ENCODE measurements around the gene ATP13A3. TPM values are rescaled to one million over a fixed set of nuclear protein-coding genes. Genes with fewer than 3 reads are reported as not detected.
"Not testable (repeated sequence)": the region's sequence is repeated elsewhere in the genome, so short reads cannot be mapped to it uniquely, and the experiment has no call there.

Gene ATP13A3
- total and polyA plus RNA-seq, 2 experiments from 2014 or later, result 20.0 to 202 TPM

DNA sequence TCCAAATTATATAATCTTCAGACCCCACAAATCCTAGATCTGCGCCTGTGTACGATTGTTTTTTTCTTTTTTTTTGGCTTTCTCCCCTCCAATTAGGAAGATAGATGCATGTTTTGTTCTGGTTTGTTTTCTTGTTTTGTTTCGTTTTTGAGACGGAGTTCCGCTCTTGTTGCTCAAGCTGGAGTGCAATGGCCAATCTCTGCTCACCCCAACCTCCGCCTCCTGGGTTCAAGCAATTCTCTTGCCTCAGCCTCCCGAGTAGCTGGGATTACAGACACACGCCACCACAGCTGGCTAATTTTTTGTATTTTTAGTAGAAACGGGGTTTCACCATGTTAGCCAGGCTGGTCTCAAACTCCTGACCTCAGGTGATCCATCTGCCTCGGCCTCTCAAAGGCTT is 48.4 kb upstream of the ATP13A3 start:
- H3F3A ChIP-seq (replicated peaks; ENCODE audit: low read depth), result not testable (repeated sequence)

GRCh38 chr3:194534243-194534642 is 47.4 kb upstream of the ATP13A3 start:
- H3K9me3 Mint-ChIP-seq, result peaks cover 16% of the 10 kb centered on the region; the same call in 2 of the 3 replicates
- no peaks in the 10 kb centered on the region for H3K36me3 Mint-ChIP-seq (ENCODE audit: low read depth)
- Histone ChIP-seq H3K4me3 (no peak overlapping the region), H3K4me1 (ENCODE audit: insufficient read depth) (no peaks in the 10 kb centered on the region), H4K20me1 (replicated peaks; ENCODE audit: insufficient read depth) (no peaks in the 10 kb centered on the region), H3K9me2 (ENCODE audit: insufficient read depth) (no peaks in the 10 kb centered on the region), H3F3A (replicated peaks; ENCODE audit: low read depth) (no peaks in the 10 kb centered on the region), H3K27me3 (ENCODE audit: insufficient read depth) (no peaks in the 10 kb centered on the region), H2AFZ (no peak overlapping the region), H3K79me2 (replicated peaks; ENCODE audit: insufficient read depth) (no peaks in the 10 kb centered on the region), H3K27ac (ENCODE audit: low read depth) (no peak overlapping the region), H3K36me3 (ENCODE audit: insufficient read depth) (peaks cover 4% of the 10 kb centered on the region; the same call in 1 of the 2 replicates), H3K4me2 (no peak overlapping the region)
- H3K4me1 Mint-ChIP-seq, result no peaks in the 10 kb centered on the region
- peaks cover 3% of the 10 kb centered on the region for H3K27me3 Mint-ChIP-seq (ENCODE audit: insufficient read depth, low read depth, poor library complexity)
- H3K4me3 Mint-ChIP-seq, result no peak overlapping the region
- no peak overlapping the region for H3K27ac Mint-ChIP-seq
- ATAC-seq, result no peak
- DNase-seq (ENCODE audit: low spot score), result no peak
- TF ChIP-seq ZNF331 (CRISPR knock-in tag; IDR thresholded peaks at IDR 0.05; ENCODE audit: low read depth), result no peak
- TF ChIP-seq ZNF114 (CRISPR knock-in tag; IDR thresholded peaks at IDR 0.05), result no peak
- TF ChIP-seq, protein P1, sequence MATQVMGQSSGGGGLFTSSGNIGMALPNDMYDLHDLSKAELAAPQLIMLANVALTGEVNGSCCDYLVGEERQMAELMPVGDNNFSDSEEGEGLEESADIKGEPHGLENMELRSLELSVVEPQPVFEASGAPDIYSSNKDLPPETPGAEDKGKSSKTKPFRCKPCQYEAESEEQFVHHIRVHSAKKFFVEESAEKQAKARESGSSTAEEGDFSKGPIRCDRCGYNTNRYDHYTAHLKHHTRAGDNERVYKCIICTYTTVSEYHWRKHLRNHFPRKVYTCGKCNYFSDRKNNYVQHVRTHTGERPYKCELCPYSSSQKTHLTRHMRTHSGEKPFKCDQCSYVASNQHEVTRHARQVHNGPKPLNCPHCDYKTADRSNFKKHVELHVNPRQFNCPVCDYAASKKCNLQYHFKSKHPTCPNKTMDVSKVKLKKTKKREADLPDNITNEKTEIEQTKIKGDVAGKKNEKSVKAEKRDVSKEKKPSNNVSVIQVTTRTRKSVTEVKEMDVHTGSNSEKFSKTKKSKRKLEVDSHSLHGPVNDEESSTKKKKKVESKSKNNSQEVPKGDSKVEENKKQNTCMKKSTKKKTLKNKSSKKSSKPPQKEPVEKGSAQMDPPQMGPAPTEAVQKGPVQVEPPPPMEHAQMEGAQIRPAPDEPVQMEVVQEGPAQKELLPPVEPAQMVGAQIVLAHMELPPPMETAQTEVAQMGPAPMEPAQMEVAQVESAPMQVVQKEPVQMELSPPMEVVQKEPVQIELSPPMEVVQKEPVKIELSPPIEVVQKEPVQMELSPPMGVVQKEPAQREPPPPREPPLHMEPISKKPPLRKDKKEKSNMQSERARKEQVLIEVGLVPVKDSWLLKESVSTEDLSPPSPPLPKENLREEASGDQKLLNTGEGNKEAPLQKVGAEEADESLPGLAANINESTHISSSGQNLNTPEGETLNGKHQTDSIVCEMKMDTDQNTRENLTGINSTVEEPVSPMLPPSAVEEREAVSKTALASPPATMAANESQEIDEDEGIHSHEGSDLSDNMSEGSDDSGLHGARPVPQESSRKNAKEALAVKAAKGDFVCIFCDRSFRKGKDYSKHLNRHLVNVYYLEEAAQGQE (IDR thresholded peaks at IDR 0.05; ENCODE audit: unreplicated experiment), result no peak
- no peak for TF ChIP-seq EZH2phosphoT487 (IDR thresholded peaks at IDR 0.05; ENCODE audit: unreplicated experiment)
- no peak for TF ChIP-seq JUNB (IDR thresholded peaks at IDR 0.05; ENCODE audit: unreplicated experiment)
- no peak for TF ChIP-seq STAT1 (IDR thresholded peaks at IDR 0.05; ENCODE audit: unreplicated experiment)
- no peak for TF ChIP-seq POLR2AphosphoS5 (IDR thresholded peaks at IDR 0.05; ENCODE audit: low read depth)
- no peak for TF ChIP-seq ZNF462 (CRISPR knock-in tag; IDR thresholded peaks at IDR 0.05)
- TF ChIP-seq EZH2 (IDR thresholded peaks at IDR 0.05; ENCODE audit: low read depth, unreplicated experiment), result no peak
- TF ChIP-seq ETS1 (IDR thresholded peaks at IDR 0.05), result no peak

More for the DNA sequence above, 48.4 kb upstream of the ATP13A3 start:
- not testable (repeated sequence) for H3K27ac ChIP-seq (ENCODE audit: low read depth); ATAC-seq; H3K4me1 Mint-ChIP-seq; H2AFZ ChIP-seq; H3K4me3 Mint-ChIP-seq; H3K27me3 Mint-ChIP-seq (ENCODE audit: insufficient read depth, low read depth, poor library complexity); H3K4me2 ChIP-seq; H3K36me3 ChIP-seq (ENCODE audit: insufficient read depth); H3K9me2 ChIP-seq (ENCODE audit: insufficient read depth); H3K27me3 ChIP-seq (ENCODE audit: insufficient read depth); H3K4me3 ChIP-seq; H3K27ac Mint-ChIP-seq; H4K20me1 ChIP-seq (replicated peaks; ENCODE audit: insufficient read depth); H3K79me2 ChIP-seq (replicated peaks; ENCODE audit: insufficient read depth); H3K4me1 ChIP-seq (ENCODE audit: insufficient read depth); DNase-seq (ENCODE audit: low spot score); H3K36me3 Mint-ChIP-seq (ENCODE audit: low read depth)
- peaks cover 16% of the 10 kb centered on the region; the same call in 2 of the 3 replicates for H3K9me3 Mint-ChIP-seq
